Activated CD4-positive, alpha-beta T cell treated with anti-CD3 and anti-CD28 coated beads, Interleukin-2, amount 10 ng/mL, durations not matched to agents 24 days and 14 days (primary cell): ENCODE measurements around the gene PDX1. TPM values are rescaled to one million over a fixed set of nuclear protein-coding genes. Genes with fewer than 3 reads are reported as not detected.

Source experiments
- DNase-seq: peaks from one replicate; pipeline ENCODE4 v3.0.0; 2022
- H3K27ac Mint-ChIP-seq: one replicate; pipeline ENCODE4 v1.8.0; 2022; ENCODE audit warnings: mild to moderate bottlenecking, mixed read lengths
- H3K27me3 Mint-ChIP-seq: one replicate; pipeline ENCODE4 v1.8.0; 2022; ENCODE audit warnings: mixed read lengths
- H3K36me3 Mint-ChIP-seq: one replicate; pipeline ENCODE4 v1.8.0; 2022; ENCODE audit warnings: low read depth, mild to moderate bottlenecking, mixed read lengths
- H3K4me1 Mint-ChIP-seq: one replicate; pipeline ENCODE4 v1.8.0; 2021; ENCODE audit warnings: mixed read lengths
- H3K4me3 Mint-ChIP-seq: one replicate; pipeline ENCODE4 v1.8.0; 2022; ENCODE audit warnings: mild to moderate bottlenecking, moderate library complexity, mixed read lengths
- H3K9me3 Mint-ChIP-seq: one replicate; pipeline ENCODE4 v1.8.0; 2021; ENCODE audit warnings: mixed read lengths
- intact Hi-C: fragments of 100-400 bp; cut with micrococcal nuclease; formaldehyde crosslinking; loops from one replicate; pipeline ENCODE4 v1.15.1; 2023
- total RNA-seq: library from RNA; stranded (reverse); gene quantifications from 2 replicates; pipeline ENCODE4 v1.2.3, GENCODE V29; 2022

Gene PDX1
- total RNA-seq, 1 donor from 2014 or later, result not detected

- Mint-ChIP-seq H3K9me3 (peaks cover 5% of the 10 kb centered on the region), H3K4me1 (peaks cover 7% of the 10 kb centered on the region), H3K36me3 (peaks cover 2% of the 10 kb centered on the region), H3K4me3 (no peak overlapping the region), H3K27ac (peak overlapping the region; percentile 3), H3K27me3 (peaks cover 91% of the 10 kb centered on the region)
- intact Hi-C loops, result loop anchor here (1.0 to 10.0 kb wide), 3 partner anchors 10 to 102 kb away; no protein-coding TSS in a partner anchor
- no peak for DNase-seq
Measured at GRCh38 chr13:27926644-27927434, 7.0 kb downstream of the PDX1 start.

- Mint-ChIP-seq H3K9me3 (peaks cover 5% of the 10 kb centered on the region), H3K27me3 (peaks cover 88% of the 10 kb centered on the region), H3K4me1 (peaks cover 7% of the 10 kb centered on the region), H3K4me3 (no peak overlapping the region), H3K36me3 (peaks cover 2% of the 10 kb centered on the region), H3K27ac (peak overlapping the region; percentile 50)
- intact Hi-C loops, result loop anchor here (1.0 to 10.0 kb wide), 4 partner anchors 10 to 103 kb away; no protein-coding TSS in a partner anchor
- DNase-seq, result peak; percentile 58
Measured at GRCh38 chr13:27927444-27928352, 7.9 kb downstream of the PDX1 start.

- Mint-ChIP-seq H3K27me3 (peaks cover 83% of the 10 kb centered on the region), H3K36me3 (peaks cover 2% of the 10 kb centered on the region), H3K9me3 (peaks cover 5% of the 10 kb centered on the region), H3K4me3 (no peak overlapping the region), H3K4me1 (peaks cover 7% of the 10 kb centered on the region), H3K27ac (no peak overlapping the region)
- intact Hi-C loops, result loop anchor here (2.0 to 10.0 kb wide), 2 partner anchors 26 to 104 kb away; no protein-coding TSS in a partner anchor
- no peak for DNase-seq
Measured at GRCh38 chr13:27928353-27928804, 8.6 kb downstream of the PDX1 start.

- Mint-ChIP-seq H3K4me3 (no peak overlapping the region), H3K27ac (no peak overlapping the region), H3K36me3 (peaks cover 2% of the 10 kb centered on the region), H3K27me3 (peaks cover 83% of the 10 kb centered on the region), H3K9me3 (no peaks in the 10 kb centered on the region), H3K4me1 (peaks cover 7% of the 10 kb centered on the region)
- DNase-seq, result no peak
- intact Hi-C loops, result loop anchor here (2.0 to 10.0 kb wide), 2 partner anchors 26 to 104 kb away; no protein-coding TSS in a partner anchor
Measured at GRCh38 chr13:27928805-27929753, 9.3 kb downstream of the PDX1 start.

GRCh38 chr13:27929868-27930267 is 10.1 kb downstream of the PDX1 start:
- Mint-ChIP-seq H3K27me3 (peaks cover 80% of the 10 kb centered on the region), H3K27ac (no peak overlapping the region), H3K4me1 (peaks cover 7% of the 10 kb centered on the region), H3K36me3 (peaks cover 2% of the 10 kb centered on the region), H3K9me3 (no peaks in the 10 kb centered on the region), H3K4me3 (no peak overlapping the region)
- DNase-seq, result no peak
- intact Hi-C loops, result loop anchor here (2.0 to 10.0 kb wide), 2 partner anchors 25 to 105 kb away; no protein-coding TSS in a partner anchor

GRCh38 chr13:27933118-27933517 is 13.3 kb downstream of the PDX1 start:
- intact Hi-C loops, result no loop called here
- Mint-ChIP-seq H3K9me3 (peaks cover 6% of the 10 kb centered on the region), H3K4me3 (no peak overlapping the region), H3K4me1 (no peaks in the 10 kb centered on the region), H3K27ac (no peak overlapping the region), H3K27me3 (peaks cover 47% of the 10 kb centered on the region), H3K36me3 (no peaks in the 10 kb centered on the region)
- DNase-seq, result no peak

- H3K27ac Mint-ChIP-seq, result no peak overlapping the region
- peaks cover 42% of the 10 kb centered on the region for H3K27me3 Mint-ChIP-seq
- H3K4me3 Mint-ChIP-seq, result no peak overlapping the region
- no peaks in the 10 kb centered on the region for H3K4me1 Mint-ChIP-seq
- H3K36me3 Mint-ChIP-seq, result no peaks in the 10 kb centered on the region
- DNase-seq, result no peak
- peaks cover 6% of the 10 kb centered on the region for H3K9me3 Mint-ChIP-seq
- intact Hi-C loops, result no loop called here
Measured at GRCh38 chr13:27933580-27934328, 14.0 kb downstream of the PDX1 start.

- Mint-ChIP-seq H3K36me3 (no peaks in the 10 kb centered on the region), H3K4me1 (no peaks in the 10 kb centered on the region), H3K4me3 (no peak overlapping the region), H3K27me3 (peaks cover 16% of the 10 kb centered on the region), H3K9me3 (no peaks in the 10 kb centered on the region), H3K27ac (no peak overlapping the region)
- DNase-seq, result no peak
- intact Hi-C loops, result no loop called here
Measured at GRCh38 chr13:27942972-27943371, 23.2 kb downstream of the PDX1 start.

- H3K27me3 Mint-ChIP-seq, result peaks cover 58% of the 10 kb centered on the region
- H3K27ac Mint-ChIP-seq, result peak overlapping the region; percentile 48
- H3K9me3 Mint-ChIP-seq, result no peaks in the 10 kb centered on the region
- H3K4me3 Mint-ChIP-seq, result peak overlapping the region; percentile 50
- DNase-seq, result no peak
- H3K36me3 Mint-ChIP-seq, result no peaks in the 10 kb centered on the region
- H3K4me1 Mint-ChIP-seq, result peaks cover 6% of the 10 kb centered on the region
- intact Hi-C loops, result loop anchor here (10.0 kb wide), 1 partner anchor 578 kb away; no protein-coding TSS in a partner anchor
Measured at GRCh38 chr13:27952876-27953675, 33.3 kb downstream of the PDX1 start.

GRCh38 chr13:27953676-27954405 is 34.0 kb downstream of the PDX1 start:
- Mint-ChIP-seq H3K27ac (no peak overlapping the region), H3K4me3 (peak overlapping the region; percentile 80), H3K9me3 (no peaks in the 10 kb centered on the region), H3K4me1 (peaks cover 6% of the 10 kb centered on the region), H3K36me3 (no peaks in the 10 kb centered on the region), H3K27me3 (peaks cover 63% of the 10 kb centered on the region)
- intact Hi-C loops, result loop anchor here (2.0 to 10.0 kb wide), 2 partner anchors 25 to 579 kb away; no protein-coding TSS in a partner anchor
- DNase-seq, result peak; percentile 90

GRCh38 chr13:27954406-27954851 is 34.6 kb downstream of the PDX1 start:
- peak overlapping the region; percentile 80 for H3K4me3 Mint-ChIP-seq
- peaks cover 6% of the 10 kb centered on the region for H3K4me1 Mint-ChIP-seq
- intact Hi-C loops, result loop anchor here (2.0 to 10.0 kb wide), 2 partner anchors 26 to 580 kb away; no protein-coding TSS in a partner anchor
- peak; percentile 63 for DNase-seq
- peaks cover 68% of the 10 kb centered on the region for H3K27me3 Mint-ChIP-seq
- no peak overlapping the region for H3K27ac Mint-ChIP-seq
- no peaks in the 10 kb centered on the region for H3K36me3 Mint-ChIP-seq
- no peaks in the 10 kb centered on the region for H3K9me3 Mint-ChIP-seq
